DND-41 (cell line): ENCODE data around the gene ATP9A.

ENCODE experiments used
- ATAC-seq: fragments of 200-7000 bp; cut with Tn5 transposase; 3 replicates; pipeline ENCODE4 v1.9.1; 2021; ENCODE audit warnings: low read depth; ENCODE audit not compliant: insufficient read depth
- DNase-seq: peaks from one replicate; pipeline ENCODE4 v3.0.0-alpha.2; 2020
- H2AFZ ChIP-seq: 2 replicates; pipeline ENCODE4 v1.6.0; 2012; ENCODE audit warnings: low read depth, low read length
- H3K27ac ChIP-seq: 2 replicates; pipeline ENCODE4 v1.5.1; 2012; ENCODE audit warnings: low read length, inconsistent platforms
- H3K27me3 ChIP-seq: fragments of 200-600 bp; sonication (generic); 2 replicates; pipeline ENCODE4 v1.6.0; 2012; ENCODE audit warnings: low read length, mild to moderate bottlenecking, inconsistent platforms; ENCODE audit not compliant: insufficient read depth, poor library complexity
- H3K36me3 ChIP-seq: 2 replicates; pipeline ENCODE4 v1.5.1; 2012; ENCODE audit warnings: low read length, inconsistent platforms; ENCODE audit not compliant: insufficient read depth
- H3K4me1 ChIP-seq: 2 replicates; pipeline ENCODE4 v1.5.1; 2012; ENCODE audit warnings: mild to moderate bottlenecking, low read length; ENCODE audit not compliant: insufficient read depth
- H3K4me2 ChIP-seq: 2 replicates; pipeline ENCODE4 v1.6.0; 2012; ENCODE audit warnings: mild to moderate bottlenecking, moderate library complexity, low read length, inconsistent platforms; ENCODE audit not compliant: insufficient read depth
- H3K4me3 ChIP-seq, 2 experiments: fragments of 200-600 bp in 1 of 2; shearing (Covaris generic) in 1 of 2; 2 replicates each; pipeline ENCODE4 v1.5.1; 2012 to 2016; ENCODE audit warnings: inconsistent platforms in 2 of 2, low read length in 2 of 2, mild to moderate bottlenecking in 2 of 2, low read depth in 1 of 2, moderate library complexity in 1 of 2
- H3K79me2 ChIP-seq: 2 replicates; pipeline ENCODE4 v1.6.0; 2012; ENCODE audit warnings: low read length, inconsistent platforms; ENCODE audit not compliant: insufficient read depth
- H3K9ac ChIP-seq: 2 replicates; pipeline ENCODE4 v1.6.0; 2012; ENCODE audit warnings: low read depth, mild to moderate bottlenecking, inconsistent platforms, low read length, moderate library complexity
- H3K9me3 ChIP-seq: 2 replicates; pipeline ENCODE4 v1.5.1; 2012; ENCODE audit warnings: low read length, moderate library complexity, mild to moderate bottlenecking, inconsistent platforms; ENCODE audit not compliant: insufficient read depth, severe bottlenecking
- H4K20me1 ChIP-seq: 2 replicates; pipeline ENCODE4 v1.6.0; 2012; ENCODE audit warnings: low read length; ENCODE audit not compliant: insufficient read depth
- CTCF ChIP-seq: IDR thresholded peaks from 2 replicates; pipeline ENCODE4 v1.5.1; 2012; ENCODE audit warnings: borderline replicate concordance, low read length, moderate library complexity, mild to moderate bottlenecking; ENCODE audit not compliant: poor library complexity, severe bottlenecking; ENCODE audit errors: extremely low read depth
- EZH2 ChIP-seq: IDR thresholded peaks from 3 replicates; pipeline ENCODE4 v1.6.1; 2012; ENCODE audit warnings: borderline replicate concordance, low read depth, mild to moderate bottlenecking, moderate library complexity, low read length, inconsistent platforms; ENCODE audit not compliant: severe bottlenecking

The ATP9A gene

GRCh38 chr20:51772236-51772635, 4.0 kb upstream of the ATP9A start:
- Histone ChIP-seq H3K4me2 (no peak overlapping the region), H3K27ac (no peak overlapping the region), H3K79me2 (no peaks in the 10 kb centered on the region), H3K9ac (no peak overlapping the region), H3K4me3 (no peak overlapping the region), H3K27me3 (no peaks in the 10 kb centered on the region), H4K20me1 (no peaks in the 10 kb centered on the region), H3K9me3 (no peaks in the 10 kb centered on the region), H3K4me1 (no peaks in the 10 kb centered on the region), H3K36me3 (no peaks in the 10 kb centered on the region), H2AFZ (no peak overlapping the region)
- DNase-seq (no peak), ATAC-seq (no peak)
- TF ChIP-seq CTCF = no peak

GRCh38 chr20:51769976-51770615, 1.9 kb upstream of the ATP9A start:
- DNase-seq (no peak), ATAC-seq (no peak)
- Histone ChIP-seq H3K9me3 (no peaks in the 10 kb centered on the region), H3K9ac (no peak overlapping the region), H3K36me3 (no peaks in the 10 kb centered on the region), H3K4me3 (no peak overlapping the region), H3K79me2 (no peaks in the 10 kb centered on the region), H3K4me2 (no peak overlapping the region), H3K27ac (no peak overlapping the region), H3K4me1 (no peaks in the 10 kb centered on the region), H2AFZ (no peak overlapping the region), H3K27me3 (no peaks in the 10 kb centered on the region), H4K20me1 (no peaks in the 10 kb centered on the region)
- TF ChIP-seq EZH2 (no peak), CTCF (no peak)

GRCh38 chr20:51768759-51769517, 748 bp upstream of the ATP9A start:
- Histone ChIP-seq H3K4me1 (no peaks in the 10 kb centered on the region), H3K36me3 (no peaks in the 10 kb centered on the region), H4K20me1 (no peaks in the 10 kb centered on the region), H3K27me3 (no peaks in the 10 kb centered on the region), H2AFZ (no peak overlapping the region), H3K27ac (no peak overlapping the region), H3K4me2 (no peak overlapping the region), H3K9me3 (no peaks in the 10 kb centered on the region), H3K4me3 (no peak overlapping the region), H3K9ac (no peak overlapping the region), H3K79me2 (no peaks in the 10 kb centered on the region)
- no peak for TF ChIP-seq CTCF
- TF ChIP-seq EZH2 = no peak
- no peak for DNase-seq
- no peak for ATAC-seq
